ENCODE data around the gene ALDH1A1. TPM values are rescaled to one million over a fixed set of nuclear protein-coding genes. Genes with fewer than 3 reads are reported as not detected.

The ALDH1A1 gene
- total and polyA plus RNA-seq, 2 experiments from 2014 or later, result not detected

DNA sequence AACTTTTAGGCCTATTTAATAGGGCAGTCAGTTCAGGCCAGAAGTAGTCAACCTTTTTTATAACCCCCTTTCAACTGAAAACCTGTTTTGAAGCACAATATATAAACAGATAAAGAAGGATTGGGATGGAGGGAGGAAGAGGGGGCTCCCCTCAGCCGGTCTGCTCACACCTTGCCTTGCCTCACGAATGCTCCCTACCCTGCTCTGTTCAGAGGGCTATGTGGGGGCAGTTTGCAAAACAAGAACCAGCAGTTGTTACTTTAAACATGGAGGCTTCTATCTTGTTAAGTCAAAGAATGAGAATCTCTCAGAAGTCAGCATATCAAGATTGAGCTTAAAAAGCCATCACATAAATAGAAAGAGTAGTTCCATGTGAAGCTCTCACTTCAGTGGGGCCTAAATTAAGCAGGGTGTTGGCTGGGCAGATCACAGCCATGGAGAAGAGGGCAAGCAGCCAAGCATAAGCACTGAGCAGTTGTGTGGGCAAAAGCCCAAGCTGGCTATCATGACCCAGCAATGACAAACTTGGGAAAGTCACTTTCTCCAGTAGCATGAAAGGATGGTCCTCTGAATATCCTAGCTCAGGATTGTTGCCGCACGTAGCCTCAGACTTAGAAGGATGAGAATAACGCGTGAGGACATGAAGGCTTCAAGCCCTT lies 70.6 kb downstream of the ALDH1A1 start:
- TF ChIP-seq EZH2 (IDR thresholded peaks at IDR 0.05; ENCODE audit: insufficient read depth, poor library complexity, severe bottlenecking) (no peak), EZH2phosphoT487 (IDR thresholded peaks at IDR 0.05; ENCODE audit: insufficient read depth, low read depth) (no peak)

DNA sequence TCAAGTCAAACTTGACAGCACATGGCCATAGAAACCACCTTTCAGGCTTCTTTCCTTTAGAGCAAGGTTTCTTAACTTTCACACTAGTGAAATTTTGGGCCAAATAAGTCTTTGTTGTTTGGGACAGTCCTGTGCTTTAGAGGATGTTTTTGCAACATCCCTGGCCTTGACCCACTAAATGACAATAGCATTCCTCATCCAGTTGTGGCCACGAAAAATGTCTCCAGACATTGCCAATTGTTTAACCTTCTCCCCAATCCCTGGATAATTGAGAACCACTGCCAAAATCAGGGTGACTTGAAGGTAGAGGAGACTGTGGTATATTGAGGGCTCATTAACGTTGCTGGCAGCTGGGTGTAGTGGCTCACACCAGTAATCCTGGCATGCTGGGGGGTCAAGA lies 72.0 kb downstream of the ALDH1A1 start:
- Histone ChIP-seq H3F3A (ENCODE audit: insufficient read depth) (no peaks in the 10 kb centered on the region), H3K9ac (no peak overlapping the region), H3K27me3 (replicated peaks; ENCODE audit: insufficient read depth) (no peaks in the 10 kb centered on the region), H3K4me2 (ENCODE audit: unreplicated experiment) (no peak overlapping the region), H3K27ac (no peak overlapping the region), H3K4me3 (no peak overlapping the region), H4K20me1 (ENCODE audit: insufficient read depth) (no peaks in the 10 kb centered on the region), H3K9me2 (ENCODE audit: insufficient read depth) (no peaks in the 10 kb centered on the region), H3K4me1 (ENCODE audit: insufficient read depth) (no peaks in the 10 kb centered on the region), H3K36me3 (ENCODE audit: low read depth) (no peaks in the 10 kb centered on the region), H2AFZ (no peak overlapping the region), H3K9me3 (ENCODE audit: low read depth) (no peaks in the 10 kb centered on the region), H3K79me2 (ENCODE audit: insufficient read depth) (no peaks in the 10 kb centered on the region)
- in situ Hi-C loops (cut with MboI), result no loop called here
- peak; percentile 29 for DNase-seq
- 15 to 25% methylated on average over 2 of the region's 2 CpGs for WGBS, 2 experiments (ENCODE audit: low coverage in 1 of 2, low lambda C conversion rate in 2 of 2, missing lambda C conversion rate in 2 of 2)
- no peak for TF ChIP-seq EZH2phosphoT487 (IDR thresholded peaks at IDR 0.05; ENCODE audit: insufficient read depth, low read depth)
- TF ChIP-seq EZH2 (IDR thresholded peaks at IDR 0.05; ENCODE audit: insufficient read depth, poor library complexity, severe bottlenecking), result no peak

More for the DNA sequence above, 70.6 kb downstream of the ALDH1A1 start:
- Histone ChIP-seq H3K27me3 (replicated peaks; ENCODE audit: insufficient read depth) (no peaks in the 10 kb centered on the region), H2AFZ (no peak overlapping the region), H3K4me3 (no peak overlapping the region), H3K4me2 (ENCODE audit: unreplicated experiment) (no peak overlapping the region), H3K27ac (no peak overlapping the region), H3K9me2 (ENCODE audit: insufficient read depth) (no peaks in the 10 kb centered on the region), H3K79me2 (ENCODE audit: insufficient read depth) (no peaks in the 10 kb centered on the region), H3K36me3 (ENCODE audit: low read depth) (no peaks in the 10 kb centered on the region), H4K20me1 (ENCODE audit: insufficient read depth) (no peaks in the 10 kb centered on the region), H3F3A (ENCODE audit: insufficient read depth) (no peaks in the 10 kb centered on the region), H3K4me1 (ENCODE audit: insufficient read depth) (no peaks in the 10 kb centered on the region), H3K9me3 (ENCODE audit: low read depth) (no peaks in the 10 kb centered on the region), H3K9ac (no peak overlapping the region)
- in situ Hi-C loops (cut with MboI), result no loop called here
- WGBS, 2 experiments (ENCODE audit: low coverage in 1 of 2, low lambda C conversion rate in 2 of 2, missing lambda C conversion rate in 2 of 2), result 45 to 53% methylated on average over 6 of the region's 6 CpGs
- DNase-seq, result peak; percentile 63

DNA sequence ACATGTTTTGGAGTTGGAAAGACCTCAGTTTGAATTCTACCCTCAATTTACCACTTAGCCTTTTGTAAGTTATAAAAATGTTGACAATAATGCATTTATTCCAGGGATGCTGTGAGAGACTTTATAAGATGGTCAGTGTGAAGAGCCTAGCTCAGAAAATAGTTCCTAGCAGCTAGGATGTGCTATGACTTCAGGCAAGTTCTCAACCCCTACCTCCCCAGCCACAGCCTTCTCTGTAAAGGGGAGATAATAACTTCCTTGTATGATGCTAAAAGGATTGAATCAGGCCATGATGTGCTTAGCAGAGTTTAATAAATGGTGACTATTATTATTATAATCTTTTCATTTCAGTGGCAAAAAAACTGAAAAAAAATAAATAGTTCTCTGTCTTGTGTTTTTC lies 77.6 kb downstream of the ALDH1A1 start:
- Histone ChIP-seq H3K27me3 (replicated peaks; ENCODE audit: insufficient read depth) (no peaks in the 10 kb centered on the region), H4K20me1 (ENCODE audit: insufficient read depth) (no peaks in the 10 kb centered on the region), H3K4me1 (ENCODE audit: insufficient read depth) (peaks cover 5% of the 10 kb centered on the region; the same call in 1 of the 2 replicates), H3K9me2 (ENCODE audit: insufficient read depth) (no peaks in the 10 kb centered on the region), H3F3A (ENCODE audit: insufficient read depth) (no peaks in the 10 kb centered on the region), H3K4me2 (ENCODE audit: unreplicated experiment) (no peak overlapping the region), H3K36me3 (ENCODE audit: low read depth) (no peaks in the 10 kb centered on the region), H3K27ac (no peak overlapping the region), H3K4me3 (no peak overlapping the region), H3K9ac (no peak overlapping the region), H3K79me2 (ENCODE audit: insufficient read depth) (no peaks in the 10 kb centered on the region), H2AFZ (no peak overlapping the region), H3K9me3 (ENCODE audit: low read depth) (no peaks in the 10 kb centered on the region)
- in situ Hi-C loops (cut with MboI), result no loop called here
- TF ChIP-seq EZH2phosphoT487 (IDR thresholded peaks at IDR 0.05; ENCODE audit: insufficient read depth, low read depth) (no peak), EZH2 (IDR thresholded peaks at IDR 0.05; ENCODE audit: insufficient read depth, poor library complexity, severe bottlenecking) (no peak)
- DNase-seq, result no peak

DNA sequence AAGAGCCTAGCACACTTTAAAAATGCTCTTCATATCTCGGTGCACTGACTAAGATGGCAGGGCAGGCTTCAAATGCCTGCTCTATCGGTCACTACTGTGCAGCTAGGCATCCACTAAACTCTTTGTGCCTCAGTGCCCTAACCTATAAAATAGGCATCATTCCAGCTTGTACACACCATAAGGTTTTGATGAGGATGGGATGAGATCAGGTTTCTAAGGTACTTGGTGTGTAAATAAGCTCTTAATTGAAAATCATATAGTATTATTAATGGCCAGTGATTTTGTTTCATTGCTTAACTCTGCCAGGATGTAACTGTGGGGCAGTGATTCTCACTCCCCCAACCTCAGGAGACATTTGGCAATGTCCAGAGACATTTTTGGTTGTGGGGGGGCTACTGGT lies 78.5 kb downstream of the ALDH1A1 start:
- no peak for DNase-seq
- no peak overlapping the region for H3K4me3 ChIP-seq
- H3K4me1 ChIP-seq (ENCODE audit: insufficient read depth), result peaks cover 5% of the 10 kb centered on the region; the same call in 1 of the 2 replicates
- no peaks in the 10 kb centered on the region for H4K20me1 ChIP-seq (ENCODE audit: insufficient read depth)
- H3K27ac ChIP-seq, result no peak overlapping the region
- H3K9me3 ChIP-seq (ENCODE audit: low read depth), result no peaks in the 10 kb centered on the region
- H2AFZ ChIP-seq, result no peak overlapping the region
- no peaks in the 10 kb centered on the region for H3K27me3 ChIP-seq (replicated peaks; ENCODE audit: insufficient read depth)
- H3K9ac ChIP-seq, result no peak overlapping the region
- no peak overlapping the region for H3K4me2 ChIP-seq (ENCODE audit: unreplicated experiment)
- no peaks in the 10 kb centered on the region for H3F3A ChIP-seq (ENCODE audit: insufficient read depth)
- no peaks in the 10 kb centered on the region for H3K9me2 ChIP-seq (ENCODE audit: insufficient read depth)
- in situ Hi-C loops (cut with MboI), result no loop called here
- H3K79me2 ChIP-seq (ENCODE audit: insufficient read depth), result no peaks in the 10 kb centered on the region
- TF ChIP-seq EZH2 (IDR thresholded peaks at IDR 0.05; ENCODE audit: insufficient read depth, poor library complexity, severe bottlenecking) (no peak), EZH2phosphoT487 (IDR thresholded peaks at IDR 0.05; ENCODE audit: insufficient read depth, low read depth) (no peak)
- WGBS, 2 experiments (ENCODE audit: low coverage in 1 of 2, low lambda C conversion rate in 2 of 2, missing lambda C conversion rate in 2 of 2), result 94 to 97% methylated on average over 2 of the region's 2 CpGs
- H3K36me3 ChIP-seq (ENCODE audit: low read depth), result no peaks in the 10 kb centered on the region

All from GM23248 (cell line).